ENCODE measurements around the gene LY6G6D.

DNA sequence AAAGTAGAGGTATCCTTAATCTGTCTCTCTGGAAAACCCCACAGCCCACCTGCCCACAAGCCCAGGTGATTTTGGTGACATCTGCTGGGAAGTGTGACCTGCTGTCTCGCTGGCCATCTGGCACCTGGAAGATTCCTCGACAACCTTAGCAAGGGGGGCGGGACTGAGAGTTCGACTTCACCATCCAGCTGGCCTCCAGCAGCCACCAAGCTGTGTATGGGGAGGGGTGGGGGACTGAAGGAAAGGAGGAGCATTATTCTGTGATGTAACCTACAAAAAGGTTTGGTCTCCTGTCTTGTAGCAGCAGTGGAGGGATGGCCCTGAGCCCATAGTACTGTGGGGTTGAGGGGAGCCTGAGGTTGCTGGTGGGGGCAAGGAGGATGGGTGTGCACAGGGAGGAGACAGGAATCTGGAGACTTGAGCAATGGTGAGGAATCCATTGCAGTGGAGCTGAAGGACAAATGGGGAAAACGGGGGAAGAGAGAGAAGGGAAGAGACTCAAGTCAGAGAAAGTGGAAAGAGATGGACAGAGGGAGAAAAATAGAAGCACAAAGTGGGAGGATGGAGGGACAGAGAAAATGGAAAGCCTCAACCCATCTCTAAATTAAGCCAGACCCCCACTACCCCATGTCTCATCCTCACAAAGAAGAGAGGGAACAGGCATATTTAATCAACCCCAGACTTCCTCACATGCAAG is 4.5 kb upstream of the LY6G6D start:
- TF ChIP-seq PATZ1 (CRISPR knock-in tag; IDR thresholded peaks at IDR 0.05; ENCODE audit: borderline replicate concordance) (no peak), ZNF565 (CRISPR knock-in tag; conservative IDR thresholded peaks at IDR 0.05; ENCODE audit: low read depth) (no peak), CREB5 (CRISPR knock-in tag; IDR thresholded peaks at IDR 0.05; ENCODE audit: low read depth) (no peak), TCF4 (CRISPR knock-in tag; IDR thresholded peaks at IDR 0.05; ENCODE audit: borderline replicate concordance) (no peak)
- TF ChIP-seq, protein P1, sequence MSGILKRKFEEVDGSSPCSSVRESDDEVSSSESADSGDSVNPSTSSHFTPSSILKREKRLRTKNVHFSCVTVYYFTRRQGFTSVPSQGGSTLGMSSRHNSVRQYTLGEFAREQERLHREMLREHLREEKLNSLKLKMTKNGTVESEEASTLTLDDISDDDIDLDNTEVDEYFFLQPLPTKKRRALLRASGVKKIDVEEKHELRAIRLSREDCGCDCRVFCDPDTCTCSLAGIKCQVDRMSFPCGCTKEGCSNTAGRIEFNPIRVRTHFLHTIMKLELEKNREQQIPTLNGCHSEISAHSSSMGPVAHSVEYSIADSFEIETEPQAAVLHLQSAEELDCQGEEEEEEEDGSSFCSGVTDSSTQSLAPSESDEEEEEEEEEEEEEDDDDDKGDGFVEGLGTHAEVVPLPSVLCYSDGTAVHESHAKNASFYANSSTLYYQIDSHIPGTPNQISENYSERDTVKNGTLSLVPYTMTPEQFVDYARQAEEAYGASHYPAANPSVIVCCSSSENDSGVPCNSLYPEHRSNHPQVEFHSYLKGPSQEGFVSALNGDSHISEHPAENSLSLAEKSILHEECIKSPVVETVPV (CRISPR knock-in tag; IDR thresholded peaks at IDR 0.05) = no peak
